Left lung (tissue), 10 donors: ENCODE measurements around the gene BIVM. TPM values are rescaled to one million over a fixed set of nuclear protein-coding genes. Genes with fewer than 3 reads are reported as not detected.

Experiments
- ATAC-seq: fragments of 200-7000 bp; cut with Tn5 transposase; one replicate; pipeline ENCODE4 v1.9.1; 2020; ENCODE audit warnings: moderate library complexity
- DNase-seq, 4 donors: peaks; one replicate each; pipeline ENCODE4 v3.0.0-alpha.2; 2013 to 2020
- H3K27ac ChIP-seq, 2 donors: fragments of 200-600 bp; sonication (generic) in 1 of 2; one replicate each; pipeline versions ENCODE4 v1.5.0 to v1.8.0; 2020 to 2021
- H3K27me3 ChIP-seq, 2 donors: fragments of 200-600 bp; sonication (generic) in 1 of 2; one replicate each; pipeline versions ENCODE4 v1.5.0 to v1.8.0; 2020 to 2021
- H3K36me3 ChIP-seq, 2 donors: fragments of 200-600 bp; sonication (generic) in 1 of 2; one replicate each; pipeline versions ENCODE4 v1.5.0 to v1.8.0; 2020 to 2021
- H3K4me1 ChIP-seq, 2 donors: fragments of 200-600 bp; one replicate each; pipeline ENCODE4 v1.8.0; 2021
- H3K4me3 ChIP-seq, 2 donors: fragments of 200-600 bp; sonication (generic) in 1 of 2; one replicate each; pipeline versions ENCODE4 v1.5.0 to v1.8.0; 2020 to 2021; ENCODE audit warnings: mild to moderate bottlenecking in 1 of 2
- H3K9me3 ChIP-seq, 2 donors: fragments of 200-600 bp; sonication (generic) in 1 of 2; one replicate each; pipeline versions ENCODE4 v1.5.0 to v1.8.0; 2020 to 2021
- intact Hi-C, 2 donors: fragments of 100-400 bp; cut with DNase I; formaldehyde crosslinking; loops; one replicate each; pipeline versions ENCODE4 v1.11.2 to v1.14.2; 2022
- polyA plus RNA-seq, 6 donors: library from polyadenylated mRNA; unstranded; fragments of 120-200 nt; gene quantifications; one replicate each; pipeline ENCODE4 v1.2.1, GENCODE V29; 2013; ENCODE audit not compliant: insufficient read length in 6 of 6
- total RNA-seq, 2 donors: library from RNA; stranded (reverse); fragmentation: NEBNext Ultra II Directional; extraction: Animal tissue kit (Norgen Biotek cat#: 25700); gene quantifications; one replicate each; pipeline ENCODE4 v1.2.1, GENCODE V29; 2021
- TF ChIP-seq, protein P1 (sequence below), 2 donors: fragments of 200-600 bp; sonication (generic) in 1 of 2; IDR thresholded peaks; one replicate each; pipeline versions ENCODE4 v1.5.0 to v1.8.0; 2021; ENCODE audit warnings: antibody characterized with exemption in 2 of 2
- donor health status: DM: no; HTN: yes; CAD: no.
- donor health status: DM: no; HTN: no; CAD: no.

BIVM gene
- total and polyA plus RNA-seq, 8 donors, result 16.9 to 49.5 (median 46.6) TPM

DNA sequence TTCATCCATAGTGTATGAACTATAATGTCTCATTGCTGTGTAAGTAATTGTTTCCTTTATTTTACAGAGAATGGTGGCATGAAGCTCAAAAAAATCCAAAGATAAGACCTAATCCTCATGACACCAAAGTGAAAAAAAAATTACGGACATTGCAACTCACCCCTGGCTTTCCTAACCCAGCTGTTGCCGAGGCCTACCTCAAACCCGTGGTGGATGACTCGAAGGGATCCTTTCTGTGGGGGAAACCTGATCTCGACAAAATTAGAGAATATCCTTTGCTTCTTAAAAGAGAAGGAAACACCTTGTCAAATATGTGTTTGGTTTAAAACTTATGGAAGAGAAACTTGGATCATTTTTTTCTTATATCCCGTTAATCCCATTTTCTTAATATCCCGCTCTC is 73.2 kb downstream of the BIVM start:
- no peaks in the 10 kb centered on the region for H3K27me3 ChIP-seq
- peaks cover 0 to 95% of the 10 kb centered on the region in 2 donors for H3K36me3 ChIP-seq
- ATAC-seq (no peak), DNase-seq (no peak)
- H3K4me1 ChIP-seq, result peaks cover 0 to 12% of the 10 kb centered on the region in 2 donors
- no peak overlapping the region for H3K27ac ChIP-seq
- no peaks in the 10 kb centered on the region for H3K9me3 ChIP-seq
- no peak overlapping the region for H3K4me3 ChIP-seq
- intact Hi-C loops, result no loop called here
- TF ChIP-seq, protein P1, sequence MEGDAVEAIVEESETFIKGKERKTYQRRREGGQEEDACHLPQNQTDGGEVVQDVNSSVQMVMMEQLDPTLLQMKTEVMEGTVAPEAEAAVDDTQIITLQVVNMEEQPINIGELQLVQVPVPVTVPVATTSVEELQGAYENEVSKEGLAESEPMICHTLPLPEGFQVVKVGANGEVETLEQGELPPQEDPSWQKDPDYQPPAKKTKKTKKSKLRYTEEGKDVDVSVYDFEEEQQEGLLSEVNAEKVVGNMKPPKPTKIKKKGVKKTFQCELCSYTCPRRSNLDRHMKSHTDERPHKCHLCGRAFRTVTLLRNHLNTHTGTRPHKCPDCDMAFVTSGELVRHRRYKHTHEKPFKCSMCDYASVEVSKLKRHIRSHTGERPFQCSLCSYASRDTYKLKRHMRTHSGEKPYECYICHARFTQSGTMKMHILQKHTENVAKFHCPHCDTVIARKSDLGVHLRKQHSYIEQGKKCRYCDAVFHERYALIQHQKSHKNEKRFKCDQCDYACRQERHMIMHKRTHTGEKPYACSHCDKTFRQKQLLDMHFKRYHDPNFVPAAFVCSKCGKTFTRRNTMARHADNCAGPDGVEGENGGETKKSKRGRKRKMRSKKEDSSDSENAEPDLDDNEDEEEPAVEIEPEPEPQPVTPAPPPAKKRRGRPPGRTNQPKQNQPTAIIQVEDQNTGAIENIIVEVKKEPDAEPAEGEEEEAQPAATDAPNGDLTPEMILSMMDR (IDR thresholded peaks at IDR 0.05), result no peak

DNA sequence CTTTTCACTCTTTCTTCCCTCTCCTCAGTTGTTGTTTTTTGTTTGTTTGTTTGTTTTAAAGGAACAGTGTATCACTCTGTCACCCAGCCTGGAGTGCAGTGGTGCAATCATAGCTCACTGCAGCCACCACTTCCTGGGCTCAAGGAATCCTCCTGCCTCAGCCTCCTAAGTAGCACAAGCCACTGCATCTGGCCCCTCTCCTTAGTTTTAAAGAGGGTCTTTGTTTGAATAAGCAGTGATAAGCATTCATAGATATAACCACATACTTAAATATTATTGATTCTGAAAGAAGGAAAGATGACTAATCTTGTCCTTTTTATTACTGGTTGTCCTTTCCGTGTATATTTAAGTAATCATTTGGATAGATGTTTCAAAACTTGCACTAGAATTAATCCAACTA is 73.6 kb downstream of the BIVM start:
- Histone ChIP-seq H3K9me3 (no peaks in the 10 kb centered on the region), H3K4me1 (peaks cover 0 to 12% of the 10 kb centered on the region in 2 donors), H3K4me3 (no peak overlapping the region), H3K36me3 (peaks cover 0 to 95% of the 10 kb centered on the region in 2 donors), H3K27me3 (no peaks in the 10 kb centered on the region), H3K27ac (no peak overlapping the region)
- ATAC-seq (no peak), DNase-seq (no peak)
- intact Hi-C loops, result no loop called here
- TF ChIP-seq, protein P1 (IDR thresholded peaks at IDR 0.05), result no peak

DNA sequence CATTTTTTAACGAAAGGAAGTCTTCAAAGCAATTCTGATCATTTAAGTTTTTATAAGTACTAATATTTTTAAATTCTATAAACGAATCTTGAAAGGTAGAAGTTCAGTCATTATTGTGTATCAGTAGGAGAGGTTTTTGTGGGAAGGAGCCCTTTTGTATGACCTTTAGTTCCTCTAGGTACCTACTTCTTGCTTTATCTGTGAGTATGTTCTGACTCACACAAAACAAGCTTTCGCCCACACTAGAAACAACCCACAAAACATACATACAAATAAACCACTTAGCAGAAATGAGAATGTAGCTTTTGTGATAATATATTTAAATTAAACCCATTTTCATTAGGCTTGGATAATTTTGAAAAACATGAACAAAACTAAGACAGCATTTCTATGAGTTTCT is 74.7 kb downstream of the BIVM start:
- Histone ChIP-seq H3K4me3 (no peak overlapping the region), H3K4me1 (peaks cover 0 to 12% of the 10 kb centered on the region in 2 donors), H3K27ac (no peak overlapping the region), H3K36me3 (peaks cover 0 to 89% of the 10 kb centered on the region in 2 donors), H3K9me3 (no peaks in the 10 kb centered on the region), H3K27me3 (no peaks in the 10 kb centered on the region)
- TF ChIP-seq, protein P1 (IDR thresholded peaks at IDR 0.05), result no peak
- no peak for DNase-seq
- no peak for ATAC-seq
- intact Hi-C loops, result no loop called here

DNA sequence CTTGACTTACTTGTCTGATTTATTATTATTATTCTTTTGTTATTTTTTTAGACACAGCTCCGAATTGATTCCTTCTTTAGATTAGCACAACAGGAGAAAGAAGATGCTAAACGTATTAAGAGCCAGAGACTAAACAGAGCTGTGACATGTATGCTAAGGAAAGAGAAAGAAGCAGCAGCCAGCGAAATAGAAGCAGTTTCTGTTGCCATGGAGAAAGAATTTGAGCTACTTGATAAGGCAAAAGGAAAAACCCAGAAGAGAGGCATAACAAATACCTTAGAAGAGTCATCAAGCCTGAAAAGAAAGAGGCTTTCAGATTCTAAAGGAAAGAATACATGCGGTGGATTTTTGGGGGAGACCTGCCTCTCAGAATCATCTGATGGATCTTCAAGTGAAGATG is 76.3 kb downstream of the BIVM start:
- no peak overlapping the region for H3K27ac ChIP-seq
- ATAC-seq, result no peak
- H3K27me3 ChIP-seq, result no peaks in the 10 kb centered on the region
- H3K4me1 ChIP-seq, result peaks cover 0 to 12% of the 10 kb centered on the region in 2 donors
- H3K4me3 ChIP-seq, result no peak overlapping the region
- peaks cover 0 to 72% of the 10 kb centered on the region in 2 donors for H3K36me3 ChIP-seq
- no peaks in the 10 kb centered on the region for H3K9me3 ChIP-seq
- intact Hi-C loops, result no loop called here
- no peak for DNase-seq
- TF ChIP-seq, protein P1 (IDR thresholded peaks at IDR 0.05), result no peak

DNA sequence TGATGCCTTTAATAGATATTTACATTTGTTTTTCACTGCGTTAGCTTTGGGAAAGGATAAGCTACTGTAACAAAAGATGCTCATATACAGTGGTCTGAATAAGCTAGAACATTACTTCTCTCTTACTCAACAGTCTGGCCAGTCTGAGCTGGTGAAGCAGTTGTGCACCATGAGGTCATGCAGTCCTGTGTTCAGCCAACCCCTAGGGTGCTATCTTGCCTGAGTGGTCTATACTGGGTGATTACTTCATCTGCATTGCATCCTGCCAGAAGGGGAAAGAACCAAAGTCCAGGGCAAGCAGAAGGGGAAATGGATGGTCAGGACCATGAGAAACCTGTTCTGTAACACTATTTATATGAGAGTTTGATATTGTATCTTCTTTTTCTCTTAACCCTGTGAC is 78.4 kb downstream of the BIVM start:
- DNase-seq (no peak), ATAC-seq (no peak)
- Histone ChIP-seq H3K4me1 (no peaks in the 10 kb centered on the region), H3K4me3 (no peak overlapping the region), H3K9me3 (no peaks in the 10 kb centered on the region), H3K36me3 (peaks cover 0 to 59% of the 10 kb centered on the region in 2 donors), H3K27me3 (no peaks in the 10 kb centered on the region), H3K27ac (no peak overlapping the region)
- intact Hi-C loops, result no loop called here
- TF ChIP-seq, protein P1 (IDR thresholded peaks at IDR 0.05), result no peak
